HG02610 (cell line): ENCODE results near the gene OR2M3.
"Not testable (repeated sequence)": the region's sequence is repeated elsewhere in the genome, so short reads cannot be mapped to it uniquely, and the experiment has no call there.

Experiments
- ATAC-seq: cut with Tn5 transposase; IDR thresholded peaks from one replicate; pipeline ENCODE4 v1.9.1; 2021; ENCODE audit warnings: mild to moderate bottlenecking, moderate library complexity; ENCODE audit not compliant: unreplicated experiment

OR2M3 gene, protein sequence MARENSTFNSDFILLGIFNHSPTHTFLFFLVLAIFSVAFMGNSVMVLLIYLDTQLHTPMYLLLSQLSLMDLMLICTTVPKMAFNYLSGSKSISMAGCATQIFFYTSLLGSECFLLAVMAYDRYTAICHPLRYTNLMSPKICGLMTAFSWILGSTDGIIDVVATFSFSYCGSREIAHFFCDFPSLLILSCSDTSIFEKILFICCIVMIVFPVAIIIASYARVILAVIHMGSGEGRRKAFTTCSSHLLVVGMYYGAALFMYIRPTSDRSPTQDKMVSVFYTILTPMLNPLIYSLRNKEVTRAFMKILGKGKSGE

DNA sequence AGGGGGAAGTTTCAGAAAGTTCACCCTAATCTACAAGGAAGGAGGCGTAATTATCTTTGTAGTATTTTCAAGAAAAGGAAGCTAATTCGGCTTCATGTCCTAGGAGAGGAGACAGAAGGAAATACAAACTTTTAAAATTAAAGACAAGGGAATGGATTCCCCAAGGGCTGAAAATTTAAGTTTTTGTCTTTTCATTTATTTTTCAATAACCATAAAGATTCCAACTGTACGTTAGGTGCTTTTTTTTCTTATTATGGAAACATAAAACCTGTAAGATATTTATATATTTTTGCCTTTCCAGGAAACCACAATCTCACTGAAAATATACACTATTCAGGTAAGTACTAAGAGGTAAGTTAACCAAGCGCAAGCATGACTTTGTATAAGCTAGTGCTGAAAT, at the start of gene OR2M3:
Gene OR2M3 (plus strand): TSS at position 301 of the 400 bp plus-strand sequence. CDS start 5,803 bp downstream, outside the sequence.
- ATAC-seq: no peak

DNA sequence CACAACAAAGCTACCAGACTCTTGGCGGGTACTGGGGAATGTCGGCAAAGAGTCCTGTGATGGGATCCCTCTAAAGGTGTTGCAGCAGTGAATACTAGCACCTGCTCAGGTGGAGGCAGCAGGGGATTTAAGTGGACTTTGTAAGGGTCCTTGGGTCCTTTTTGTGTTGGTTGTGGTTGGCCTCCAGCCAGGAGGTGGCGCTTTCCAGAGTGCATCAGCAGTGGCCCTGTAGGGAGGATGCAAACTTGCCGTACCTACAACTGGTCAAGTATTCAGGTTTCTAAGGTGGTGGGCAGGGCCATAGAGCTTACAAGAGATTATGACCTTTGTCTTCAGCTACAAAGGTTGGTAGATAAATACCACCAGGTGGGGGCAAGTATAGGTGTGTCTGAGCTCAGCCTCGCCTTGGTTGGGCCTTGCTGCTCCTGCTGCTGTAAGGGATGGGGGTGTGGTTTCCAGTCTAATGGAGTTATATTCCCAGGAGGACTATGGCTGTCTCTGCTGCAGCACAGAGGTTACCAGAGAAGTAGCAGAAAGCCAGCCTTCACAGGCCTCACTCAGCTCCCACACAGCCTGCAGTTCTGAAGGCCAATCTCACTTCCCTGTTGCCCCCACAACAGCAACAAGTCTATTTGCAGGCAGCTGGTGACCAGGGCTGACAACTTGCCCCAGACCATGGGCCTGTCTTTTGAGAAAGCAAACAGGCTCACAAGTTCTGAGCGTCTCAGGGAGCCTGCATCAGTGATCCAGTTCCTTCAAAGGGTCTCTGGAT, 44.8 kb upstream of the OR2M3 start:
- no peak for ATAC-seq

DNA sequence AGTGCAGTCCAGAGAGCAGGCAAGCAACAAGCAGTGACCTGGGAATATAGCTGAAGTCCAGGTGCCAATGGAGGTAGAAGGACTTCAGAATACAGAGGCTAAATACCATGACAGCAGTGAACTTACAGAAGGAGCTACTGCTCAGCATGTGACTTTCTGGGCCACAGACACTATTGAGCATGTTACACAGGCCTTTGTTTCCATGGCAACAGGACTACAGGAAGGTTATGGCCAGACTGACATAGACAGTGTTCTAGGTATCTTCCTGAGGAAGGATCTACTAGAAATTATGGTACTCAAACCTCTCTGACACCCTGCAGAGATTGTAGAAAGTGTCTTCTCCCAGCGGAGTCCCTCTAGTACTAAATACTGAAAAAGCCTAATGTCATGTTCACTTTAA, 41.1 kb upstream of the OR2M3 start:
- ATAC-seq: no peak

DNA sequence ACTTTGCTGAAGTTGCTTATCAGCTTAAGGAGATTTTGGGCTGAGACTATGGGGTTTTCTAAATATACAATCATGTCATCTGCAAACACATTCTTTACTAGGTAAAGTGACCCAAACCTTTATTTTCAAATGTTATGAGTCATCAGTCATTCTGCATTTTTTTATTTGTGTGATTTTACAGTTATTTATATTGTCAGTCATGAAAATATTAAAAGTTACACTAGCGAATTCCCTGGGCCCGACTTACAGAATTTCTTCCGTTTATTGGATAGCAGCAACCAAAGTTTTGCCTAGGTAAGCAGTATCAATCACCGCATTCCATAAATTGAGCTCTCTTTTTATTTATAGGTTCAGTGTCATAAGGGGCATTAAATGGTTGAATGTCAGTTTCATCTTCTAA, 38.3 kb upstream of the OR2M3 start:
- ATAC-seq: no peak

DNA sequence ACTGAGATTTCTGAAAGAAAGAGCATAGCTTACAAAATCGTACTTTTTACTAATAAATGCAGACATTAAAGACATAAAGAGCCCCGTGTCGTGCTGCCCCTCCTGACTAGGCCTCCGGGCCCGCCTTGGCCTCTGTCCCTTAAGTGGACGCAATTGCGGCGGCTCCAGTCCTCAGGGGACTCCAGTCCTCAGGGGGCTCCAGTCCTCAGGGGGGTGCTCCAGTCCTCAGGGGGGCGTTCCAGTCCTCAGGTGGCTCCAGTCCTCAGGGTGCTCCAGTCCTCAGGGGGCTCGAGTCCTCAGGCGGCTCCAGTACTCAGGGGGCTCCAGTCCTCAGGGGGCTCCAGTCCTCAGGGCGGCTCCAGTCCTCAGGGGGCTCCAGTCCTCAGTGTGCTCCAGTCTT, 33.0 kb upstream of the OR2M3 start:
- no peak for ATAC-seq

DNA sequence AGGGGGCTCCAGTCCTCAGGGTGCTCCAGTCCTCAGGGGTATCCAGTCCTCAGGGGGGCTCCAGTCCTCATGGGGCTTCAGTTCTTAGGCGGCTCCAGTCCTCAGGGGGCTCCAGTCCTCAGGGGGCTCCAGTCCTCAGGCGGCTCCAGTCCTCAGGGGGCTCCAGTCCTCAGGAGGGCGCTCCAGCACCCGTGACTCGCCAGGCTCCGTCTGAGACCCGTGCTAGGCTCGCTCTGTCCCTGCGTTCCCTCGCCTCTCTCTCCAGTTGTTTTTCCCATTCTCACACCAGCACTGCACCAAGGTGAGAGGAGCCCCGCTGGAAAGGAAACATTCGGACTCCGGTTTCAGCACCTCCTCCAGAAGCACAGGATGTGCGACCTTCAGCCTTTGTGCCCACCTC, 31.9 kb upstream of the OR2M3 start:
- ATAC-seq: no peak

DNA sequence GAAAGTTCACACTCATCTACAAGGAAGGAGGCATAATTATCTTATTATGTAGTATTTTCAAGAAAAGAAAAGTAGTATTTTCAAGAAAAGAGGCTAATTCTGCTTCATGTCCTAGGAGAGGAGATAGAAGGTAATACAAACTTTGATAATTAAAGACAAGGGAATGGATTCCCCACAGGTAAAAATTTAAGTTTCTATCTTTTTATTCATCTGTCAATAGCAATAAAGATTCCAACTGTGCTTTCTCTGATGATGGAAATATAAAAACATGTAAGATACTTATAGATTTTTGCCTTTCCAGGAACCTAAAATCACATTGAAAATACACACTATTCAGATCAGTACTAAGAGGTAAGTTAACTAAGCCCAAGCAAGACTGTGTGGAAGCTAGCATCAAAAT, 22.5 kb upstream of the OR2M3 start, which contains the start of gene OR2M2:
Gene OR2M2 (plus strand): TSS at position 301 of the 400 bp plus-strand sequence. CDS start 5,165 bp downstream, outside the sequence.
- no peak for ATAC-seq

DNA sequence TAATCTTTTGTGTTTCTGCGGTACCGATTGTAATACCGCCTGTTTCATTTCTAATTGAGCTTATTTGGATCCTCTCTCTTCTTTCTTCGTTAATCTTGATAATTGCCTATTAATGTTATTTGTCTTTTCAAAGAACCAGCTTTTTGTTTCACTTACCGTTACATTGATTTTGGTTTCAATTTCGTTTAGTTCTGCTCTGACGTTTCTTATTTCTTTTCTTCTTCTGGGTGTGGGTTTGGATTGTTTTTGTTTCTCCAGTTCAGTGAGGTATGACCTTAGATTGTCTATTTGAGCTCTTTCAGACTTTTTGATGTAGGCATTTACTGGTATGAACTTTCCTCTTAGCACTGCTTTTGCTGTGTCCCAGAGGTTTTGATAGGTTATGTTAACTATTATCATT, 13.1 kb upstream of the OR2M3 start:
- no peak for ATAC-seq

DNA sequence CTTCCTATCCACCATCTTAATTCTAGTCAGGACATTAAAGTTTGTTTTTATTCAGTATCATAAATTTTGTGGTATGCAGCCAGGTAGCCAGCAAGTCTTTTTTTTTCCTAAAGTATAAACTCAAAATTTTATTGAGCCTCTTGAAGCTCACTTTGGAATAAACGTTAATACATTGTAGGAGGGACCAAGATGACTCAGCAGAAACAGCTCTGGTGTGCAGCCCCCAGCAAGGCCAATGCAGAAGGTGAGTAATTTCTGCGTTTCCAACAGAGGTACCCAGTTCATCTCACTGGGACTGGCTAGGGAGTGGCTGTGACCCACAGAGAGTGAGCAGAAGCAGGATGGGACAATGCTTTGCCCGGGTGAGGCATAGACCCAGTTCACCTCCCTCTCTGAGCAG, 9.7 kb upstream of the OR2M3 start:
- no peak for ATAC-seq

DNA sequence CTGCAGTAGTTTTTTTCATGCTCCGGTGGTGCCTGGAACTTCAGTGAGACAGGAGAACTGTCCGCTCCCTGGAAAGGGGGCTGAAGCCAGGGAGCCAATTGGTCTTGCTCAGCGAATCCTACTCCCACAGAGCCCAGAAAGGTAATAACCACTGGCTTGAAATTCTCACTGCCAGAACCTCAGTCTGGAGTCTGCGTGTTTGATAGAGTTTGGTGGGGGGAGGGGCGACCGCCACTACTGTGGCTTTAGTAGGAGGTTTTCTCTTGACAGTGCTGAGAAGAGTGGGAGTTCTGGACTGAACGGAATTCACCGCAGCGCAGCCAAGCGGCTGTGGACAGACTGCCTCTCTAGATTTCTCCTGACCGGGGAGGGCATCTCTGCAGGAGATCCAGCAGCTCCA, 8.0 kb upstream of the OR2M3 start:
- ATAC-seq: no peak

DNA sequence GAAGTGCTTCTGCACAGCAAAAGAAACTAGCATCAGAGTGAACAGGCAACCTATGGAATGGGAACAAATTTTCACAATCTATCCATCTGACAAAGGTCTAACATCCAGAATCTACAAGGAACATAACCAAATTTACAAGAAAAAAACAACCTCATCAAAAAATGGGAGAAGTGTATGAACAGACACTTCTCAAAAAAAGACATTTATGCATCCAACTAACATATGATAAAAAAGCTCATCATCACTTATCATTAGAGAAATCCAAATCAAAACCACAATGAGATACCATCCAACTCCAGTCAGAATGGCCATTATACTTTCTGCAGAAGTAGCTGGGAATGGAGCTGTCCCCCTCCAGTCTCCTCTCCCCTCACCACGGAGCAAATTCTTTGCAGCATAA, 2.9 kb upstream of the OR2M3 start:
- ATAC-seq: no peak

DNA sequence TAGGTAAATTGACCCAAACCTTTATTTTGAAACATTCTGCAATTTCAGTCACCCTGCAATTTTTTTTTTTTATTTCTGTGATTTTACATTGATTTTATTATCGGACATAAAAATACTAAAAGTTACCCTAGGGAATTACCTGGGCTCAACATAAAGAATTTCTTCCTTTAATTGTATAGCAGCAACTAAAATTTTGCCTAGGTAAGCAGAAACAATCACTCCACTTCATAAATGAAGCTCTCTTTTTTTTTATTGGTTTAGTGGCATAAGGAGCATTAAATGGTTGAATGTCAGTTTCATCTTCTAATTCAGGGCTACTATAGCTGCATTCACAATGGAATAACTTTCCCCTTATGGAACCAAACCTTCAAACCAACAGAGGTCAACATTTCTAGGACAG, 18.8 kb downstream of the OR2M3 start:
- no peak for ATAC-seq

DNA sequence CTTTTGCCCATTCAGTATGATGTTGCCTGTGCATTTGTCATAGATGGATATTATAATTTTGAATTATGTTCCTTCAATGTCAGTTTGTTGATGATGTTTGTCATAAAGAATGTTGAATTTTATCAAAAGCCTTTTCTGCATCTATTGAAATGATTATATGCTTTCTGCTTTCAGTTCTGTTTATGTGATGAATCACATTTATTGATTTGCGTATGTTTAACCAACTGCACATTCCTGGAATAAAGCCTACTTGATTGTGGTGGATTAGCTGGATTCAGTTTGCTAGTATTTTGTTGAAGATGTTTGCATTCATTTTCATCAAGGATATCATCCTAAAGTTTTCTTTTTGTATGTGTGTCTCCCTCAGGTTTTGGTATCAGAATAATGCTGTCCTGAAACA, 28.5 kb downstream of the OR2M3 start:
- no peak for ATAC-seq

DNA sequence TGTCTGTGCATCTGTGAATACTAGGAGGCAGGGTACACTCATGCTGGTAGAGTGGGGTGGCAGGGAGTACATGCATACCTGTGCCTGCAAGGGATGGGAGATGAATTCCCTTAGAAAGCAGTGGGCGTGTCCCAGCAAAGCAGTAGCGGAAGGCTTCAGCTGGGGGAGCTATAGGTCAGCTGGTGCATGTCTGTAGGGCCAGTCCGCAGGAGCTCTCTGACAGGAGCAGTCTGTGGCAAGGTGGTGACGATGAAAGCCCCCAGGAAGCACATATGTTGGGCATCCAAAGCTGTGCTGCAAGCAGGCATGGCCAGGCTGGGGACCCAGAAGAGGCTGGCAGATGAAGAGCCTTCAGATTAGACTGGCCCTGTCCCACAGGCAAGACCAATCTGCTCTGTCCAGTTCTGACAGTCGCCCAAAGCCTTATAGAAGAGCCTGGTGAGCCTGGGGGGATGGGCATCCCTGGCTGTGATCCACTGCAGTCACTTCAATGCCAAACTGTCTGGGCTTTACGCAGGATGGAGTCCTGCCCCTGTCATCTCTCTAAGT, 32.4 kb downstream of the OR2M3 start:
- ATAC-seq: no peak

DNA sequence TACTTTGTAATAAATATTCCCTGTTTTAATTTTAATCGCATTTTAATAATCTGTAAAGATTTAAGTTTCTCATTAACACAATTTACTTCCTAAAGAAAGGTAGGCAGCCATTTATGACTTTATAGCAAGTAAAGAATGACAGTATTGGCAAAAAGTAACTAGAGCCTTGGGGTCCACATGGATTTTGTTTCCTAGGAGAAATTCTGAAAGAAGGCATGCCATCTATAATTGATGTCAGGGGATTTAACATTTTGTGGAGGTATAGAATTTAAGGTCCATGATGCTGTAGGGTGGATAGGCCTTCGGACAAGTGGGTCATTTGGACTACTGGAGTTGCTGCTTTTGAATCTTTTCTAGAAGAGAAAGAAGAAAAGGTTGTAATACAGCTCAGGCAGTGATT, 34.1 kb downstream of the OR2M3 start, which contains the start of gene OR2M4:
Gene OR2M4 (plus strand): TSS at position 301 of the 400 bp plus-strand sequence. CDS start 7,512 bp downstream, outside the sequence.
- no peak for ATAC-seq

DNA sequence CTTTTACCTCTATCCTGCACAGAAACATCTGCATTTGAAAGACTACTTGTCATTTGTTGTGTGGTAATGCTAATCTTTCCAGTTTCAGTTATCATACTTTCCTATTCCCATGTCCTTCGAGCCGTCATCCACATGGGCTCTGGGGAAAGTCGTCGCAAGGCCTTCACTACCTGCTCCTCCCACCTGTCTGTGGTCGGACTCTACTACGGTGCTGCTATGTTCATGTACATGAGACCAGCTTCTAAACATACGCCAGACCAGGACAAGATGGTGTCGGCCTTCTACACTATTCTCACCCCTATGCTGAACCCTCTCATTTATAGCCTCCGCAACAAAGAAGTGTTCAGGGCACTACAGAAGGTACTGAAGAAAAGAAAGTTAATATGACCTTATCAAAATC, 42.4 kb downstream of the OR2M3 start:
- no peak for ATAC-seq

DNA sequence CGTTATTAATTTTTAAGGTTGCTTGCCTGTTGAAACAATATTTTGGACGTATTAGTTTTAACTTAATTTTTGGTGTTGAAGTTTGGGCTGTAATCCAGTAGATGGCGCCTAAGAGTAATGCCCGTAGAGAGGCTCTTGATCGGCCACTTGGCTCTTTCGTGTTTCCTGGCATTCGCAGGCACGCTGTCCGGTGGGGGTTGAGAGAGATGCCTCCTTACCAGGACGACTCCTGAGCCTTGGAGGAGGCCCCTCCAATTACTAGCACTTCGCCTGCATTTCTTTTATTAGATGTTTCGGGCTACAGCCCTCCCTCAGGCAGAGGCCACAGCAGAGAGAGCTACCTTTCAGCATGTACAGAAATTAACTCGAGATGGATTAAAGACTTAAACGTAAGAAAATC, 46.1 kb downstream of the OR2M3 start:
- ATAC-seq: peak; percentile 81

DNA sequence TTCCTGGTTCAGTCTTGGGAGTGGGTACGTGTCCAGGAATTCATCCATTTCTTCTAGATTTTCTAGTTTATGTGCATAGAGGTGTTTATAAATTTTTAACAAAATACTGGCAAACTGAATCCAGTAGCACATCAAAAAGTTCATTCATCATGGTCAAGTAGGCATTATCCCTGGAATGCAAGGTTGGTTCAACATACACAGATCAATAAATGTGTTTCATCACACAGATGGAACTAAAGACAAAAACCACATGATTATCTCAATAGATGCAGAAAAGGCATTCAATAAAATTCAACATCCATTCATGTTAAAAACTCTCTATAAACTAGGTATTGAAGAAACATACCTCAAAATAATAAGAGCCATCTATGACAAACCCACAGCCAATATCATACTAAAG, 62.2 kb downstream of the OR2M3 start:
- not testable (repeated sequence) for ATAC-seq
